ENCODE measurements around the gene TXNDC9. TPM values are rescaled to one million over a fixed set of nuclear protein-coding genes. Genes with fewer than 3 reads are reported as not detected.
A peak's percentile ranks its signal among the peaks of the same experiment; 100 is the strongest.

The TXNDC9 gene
- total RNA-seq, 2 experiments from 2014 or later, result 28.5 to 31.7 TPM

DNA sequence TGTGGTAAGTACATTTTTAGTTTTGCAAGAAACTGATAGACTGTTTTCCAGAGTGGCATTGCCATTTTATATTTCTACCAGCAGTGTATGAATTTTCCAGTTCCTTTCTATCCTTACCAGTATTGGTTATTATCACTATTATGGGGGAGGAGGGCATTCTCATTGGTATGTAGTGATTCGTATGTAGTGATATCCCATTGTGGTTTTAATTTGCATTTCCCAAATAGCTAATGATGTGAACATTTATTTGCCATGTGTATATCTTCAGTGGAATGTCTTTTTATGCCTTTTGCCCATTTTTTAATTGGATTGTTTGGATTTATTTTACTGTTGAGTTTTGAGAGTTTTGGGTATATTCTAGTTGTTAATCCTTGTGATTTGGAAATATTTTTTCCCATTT is 17.9 kb upstream of the TXNDC9 start:
- Histone ChIP-seq H3K4me1 (ENCODE audit: insufficient read depth, low read length, poor library complexity, severe bottlenecking) (peaks cover 9% of the 10 kb centered on the region), H3K4me2 (ENCODE audit: low read length) (no peak overlapping the region), H4K20me1 (ENCODE audit: insufficient read depth, low read length) (peaks cover 41% of the 10 kb centered on the region), H3K4me3 (ENCODE audit: low read depth, low read length, poor library complexity, severe bottlenecking) (no peak overlapping the region), H3K9me2 (ENCODE audit: insufficient read depth, low read length) (no peaks in the 10 kb centered on the region), H3K79me2 (ENCODE audit: insufficient read depth, low read depth, low read length) (peaks cover 95% of the 10 kb centered on the region), H2AFZ (ENCODE audit: low read length) (no peak overlapping the region), H3K9me3 (ENCODE audit: low read length) (no peaks in the 10 kb centered on the region), H3K27ac (ENCODE audit: low read depth, low read length, poor library complexity, severe bottlenecking) (no peak overlapping the region), H3K36me3 (ENCODE audit: insufficient read depth, low read length) (peaks cover 19% of the 10 kb centered on the region)
- no TSS peak for BruUV-seq (replicated peaks)
- no peak for DNase-seq (ENCODE audit: low spot score)
- intact Hi-C loops (cut with micrococcal nuclease; ENCODE audit: unreplicated experiment), result no loop called here
- ChIA-PET POLR2A (interaction anchor here (0.7 kb wide), 1 partner anchor 117 kb away, joined by 3 read pairs; no protein-coding TSS in a partner anchor), CTCF (ENCODE audit: unreplicated experiment) (no interaction called here)
- TF ChIP-seq, protein P1, sequence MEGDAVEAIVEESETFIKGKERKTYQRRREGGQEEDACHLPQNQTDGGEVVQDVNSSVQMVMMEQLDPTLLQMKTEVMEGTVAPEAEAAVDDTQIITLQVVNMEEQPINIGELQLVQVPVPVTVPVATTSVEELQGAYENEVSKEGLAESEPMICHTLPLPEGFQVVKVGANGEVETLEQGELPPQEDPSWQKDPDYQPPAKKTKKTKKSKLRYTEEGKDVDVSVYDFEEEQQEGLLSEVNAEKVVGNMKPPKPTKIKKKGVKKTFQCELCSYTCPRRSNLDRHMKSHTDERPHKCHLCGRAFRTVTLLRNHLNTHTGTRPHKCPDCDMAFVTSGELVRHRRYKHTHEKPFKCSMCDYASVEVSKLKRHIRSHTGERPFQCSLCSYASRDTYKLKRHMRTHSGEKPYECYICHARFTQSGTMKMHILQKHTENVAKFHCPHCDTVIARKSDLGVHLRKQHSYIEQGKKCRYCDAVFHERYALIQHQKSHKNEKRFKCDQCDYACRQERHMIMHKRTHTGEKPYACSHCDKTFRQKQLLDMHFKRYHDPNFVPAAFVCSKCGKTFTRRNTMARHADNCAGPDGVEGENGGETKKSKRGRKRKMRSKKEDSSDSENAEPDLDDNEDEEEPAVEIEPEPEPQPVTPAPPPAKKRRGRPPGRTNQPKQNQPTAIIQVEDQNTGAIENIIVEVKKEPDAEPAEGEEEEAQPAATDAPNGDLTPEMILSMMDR (conservative IDR thresholded peaks at IDR 0.05; ENCODE audit: low read length), result no peak
- no peak for TF ChIP-seq EZH2phosphoT487 (IDR thresholded peaks at IDR 0.05; ENCODE audit: borderline replicate concordance, low read depth, low read length)

DNA sequence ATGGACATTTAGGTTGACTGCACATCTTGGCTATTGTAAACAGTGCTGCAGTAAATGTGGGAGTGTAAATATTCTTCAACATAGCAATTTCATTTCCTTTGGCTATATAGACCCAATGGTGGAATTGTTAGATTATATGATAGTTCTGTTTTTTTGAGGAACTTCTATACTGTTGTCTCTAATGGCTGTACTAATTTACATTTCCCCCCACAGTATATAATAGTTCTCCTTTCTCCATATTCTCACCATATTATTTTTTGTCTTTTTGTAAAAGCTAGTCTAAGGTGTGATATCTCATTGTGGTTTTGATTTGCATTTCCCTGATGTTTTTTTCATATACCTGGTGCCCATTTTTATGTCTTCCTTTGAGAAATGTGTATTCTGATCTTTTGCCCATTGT is 14.1 kb upstream of the TXNDC9 start:
- intact Hi-C loops (cut with micrococcal nuclease; ENCODE audit: unreplicated experiment), result no loop called here
- no peak overlapping the region for H3K27ac ChIP-seq (ENCODE audit: low read depth, low read length, poor library complexity, severe bottlenecking)
- no peaks in the 10 kb centered on the region for H3K9me3 ChIP-seq (ENCODE audit: low read length)
- H3K9me2 ChIP-seq (ENCODE audit: insufficient read depth, low read length), result no peaks in the 10 kb centered on the region
- H3K4me3 ChIP-seq (ENCODE audit: low read depth, low read length, poor library complexity, severe bottlenecking), result no peak overlapping the region
- TF ChIP-seq, protein P1 (conservative IDR thresholded peaks at IDR 0.05; ENCODE audit: low read length), result no peak
- TF ChIP-seq EZH2phosphoT487 (IDR thresholded peaks at IDR 0.05; ENCODE audit: borderline replicate concordance, low read depth, low read length), result no peak
- no peak for DNase-seq (ENCODE audit: low spot score)
- ChIA-PET CTCF (ENCODE audit: unreplicated experiment) (no interaction called here), POLR2A (no interaction called here)
- H3K36me3 ChIP-seq (ENCODE audit: insufficient read depth, low read length), result peaks cover 13% of the 10 kb centered on the region
- no peak overlapping the region for H3K4me2 ChIP-seq (ENCODE audit: low read length)
- peaks cover 37% of the 10 kb centered on the region for H4K20me1 ChIP-seq (ENCODE audit: insufficient read depth, low read length)
- peaks cover 26% of the 10 kb centered on the region for H3K4me1 ChIP-seq (ENCODE audit: insufficient read depth, low read length, poor library complexity, severe bottlenecking)
- no peak overlapping the region for H2AFZ ChIP-seq (ENCODE audit: low read length)
- no TSS peak for BruUV-seq (replicated peaks)
- peaks cover 97% of the 10 kb centered on the region for H3K79me2 ChIP-seq (ENCODE audit: insufficient read depth, low read depth, low read length)

DNA sequence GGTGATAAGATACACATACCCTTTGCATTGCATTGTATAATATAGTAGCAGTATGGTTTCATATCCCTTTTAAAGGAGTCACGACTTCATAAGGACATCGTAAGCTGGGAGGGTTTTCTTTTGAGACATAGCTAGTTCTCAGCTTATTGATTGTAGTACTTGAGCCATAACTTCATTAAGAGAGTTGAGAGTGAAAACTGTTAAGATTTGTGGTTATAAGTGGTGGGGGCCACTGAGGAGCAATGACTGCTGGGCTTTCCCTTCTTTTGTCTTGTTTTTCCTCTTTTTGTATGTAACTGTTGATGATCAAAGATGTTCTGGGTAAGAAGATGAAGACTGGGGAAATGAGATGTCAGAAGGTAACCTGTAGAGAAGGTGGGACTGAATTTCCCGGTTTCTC is 12.0 kb upstream of the TXNDC9 start:
- H3K4me3 ChIP-seq (ENCODE audit: low read depth, low read length, poor library complexity, severe bottlenecking), result no peak overlapping the region
- no peaks in the 10 kb centered on the region for H3K9me3 ChIP-seq (ENCODE audit: low read length)
- no peaks in the 10 kb centered on the region for H3K9me2 ChIP-seq (ENCODE audit: insufficient read depth, low read length)
- no peak overlapping the region for H3K27ac ChIP-seq (ENCODE audit: low read depth, low read length, poor library complexity, severe bottlenecking)
- peaks cover 31% of the 10 kb centered on the region for H4K20me1 ChIP-seq (ENCODE audit: insufficient read depth, low read length)
- H2AFZ ChIP-seq (ENCODE audit: low read length), result no peak overlapping the region
- peak; percentile 11 for DNase-seq (ENCODE audit: low spot score)
- H3K4me1 ChIP-seq (ENCODE audit: insufficient read depth, low read length, poor library complexity, severe bottlenecking), result peaks cover 26% of the 10 kb centered on the region
- peaks cover 13% of the 10 kb centered on the region for H3K36me3 ChIP-seq (ENCODE audit: insufficient read depth, low read length)
- H3K4me2 ChIP-seq (ENCODE audit: low read length), result no peak overlapping the region
- no TSS peak for BruUV-seq (replicated peaks)
- intact Hi-C loops (cut with micrococcal nuclease; ENCODE audit: unreplicated experiment), result no loop called here
- TF ChIP-seq, protein P1 (conservative IDR thresholded peaks at IDR 0.05; ENCODE audit: low read length), result no peak
- no peak for TF ChIP-seq EZH2phosphoT487 (IDR thresholded peaks at IDR 0.05; ENCODE audit: borderline replicate concordance, low read depth, low read length)
- CTCF ChIA-PET (ENCODE audit: unreplicated experiment), result no interaction called here
- peaks cover 97% of the 10 kb centered on the region for H3K79me2 ChIP-seq (ENCODE audit: insufficient read depth, low read depth, low read length)
- POLR2A ChIA-PET, result interaction anchor here (0.9 to 1.5 kb wide), 3 partner anchors 9 to 11 kb away, joined by 3 to 8 read pairs (median 4); partner anchors contain the start of gene EIF5B

All from OCI-LY7 (cell line).